HFFc6 (cell line): Measurements from ENCODE around the gene PISD. TPM values are rescaled to one million over a fixed set of nuclear protein-coding genes. Genes with fewer than 3 reads are reported as not detected.
"Not testable (repeated sequence)": the region's sequence is repeated elsewhere in the genome, so short reads cannot be mapped to it uniquely, and the experiment has no call there.

Source experiments
- DNase-seq: peaks from one replicate; pipeline ENCODE4 v3.0.0-alpha.2; 2018
- H3K27ac Mint-ChIP-seq: 2 replicates; pipeline ENCODE4 v1.8.0; 2020; ENCODE audit warnings: mild to moderate bottlenecking, mixed read lengths
- H3K27me3 Mint-ChIP-seq: 2 replicates; pipeline ENCODE4 v1.8.0; 2021; ENCODE audit warnings: mild to moderate bottlenecking, moderate library complexity, mixed read lengths; ENCODE audit not compliant: insufficient read depth
- H3K36me3 Mint-ChIP-seq: 2 replicates; pipeline ENCODE4 v1.8.0; 2021; ENCODE audit warnings: low read depth, mixed read lengths
- H3K4me1 Mint-ChIP-seq: 2 replicates; pipeline ENCODE4 v1.8.0; 2020; ENCODE audit warnings: low read depth, mixed read lengths
- H3K4me3 Mint-ChIP-seq: 2 replicates; pipeline ENCODE4 v1.8.0; 2020; ENCODE audit warnings: mild to moderate bottlenecking, moderate library complexity, mixed read lengths
- H3K9me3 Mint-ChIP-seq: 2 replicates; pipeline ENCODE4 v1.8.0; 2020; ENCODE audit warnings: mild to moderate bottlenecking, mixed read lengths
- CTCF ChIP-seq: fragments of 200-600 bp; sonication (generic); IDR thresholded peaks from 2 replicates; pipeline ENCODE4 v1.5.0; 2021; ENCODE audit warnings: antibody characterized with exemption, mild to moderate bottlenecking
- total RNA-seq, 6 experiments: library from RNA; stranded (reverse); fragmentation: NEBNext Ultra II Directional; extraction: Animal tissue kit (Norgen Biotek cat#: 25700); gene quantifications; 2 replicates in 1 of 6; 3 replicates in 5 of 6; pipeline ENCODE4 v1.2.3, GENCODE V29; 2021

Gene PISD
- total RNA-seq, 6 experiments from 2014 or later: 38.4 to 47.3 (median 43.3) TPM

GRCh38 chr22:31678748-31679147 is 16.7 kb upstream of the PISD start:
- TF ChIP-seq CTCF: no peak
- Mint-ChIP-seq H3K36me3 (peaks cover 29% of the 10 kb centered on the region), H3K27ac (peak overlapping the region; percentile 52; the same call in 1 of the 2 replicates), H3K4me1 (peaks cover 46% of the 10 kb centered on the region), H3K27me3 (peaks cover 2% of the 10 kb centered on the region), H3K4me3 (no peak overlapping the region), H3K9me3 (no peaks in the 10 kb centered on the region; the same call in 1 of the 2 replicates)
- no peak for DNase-seq

GRCh38 chr22:31676700-31677099 is 14.7 kb upstream of the PISD start:
- peak overlapping the region; percentile 45; the same call in 1 of the 2 replicates for H3K4me3 Mint-ChIP-seq
- H3K27ac Mint-ChIP-seq: no peak overlapping the region
- peaks cover 25% of the 10 kb centered on the region for H3K4me1 Mint-ChIP-seq
- peak; percentile 28 for DNase-seq
- no peaks in the 10 kb centered on the region; the same call in 1 of the 2 replicates for H3K9me3 Mint-ChIP-seq
- H3K27me3 Mint-ChIP-seq: peaks cover 10% of the 10 kb centered on the region
- TF ChIP-seq CTCF: no peak
- peaks cover 15% of the 10 kb centered on the region for H3K36me3 Mint-ChIP-seq

GRCh38 chr22:31674219-31674618 is 12.2 kb upstream of the PISD start:
- peaks cover 10% of the 10 kb centered on the region for H3K27me3 Mint-ChIP-seq
- not testable (repeated sequence) for H3K4me1 Mint-ChIP-seq, H3K36me3 Mint-ChIP-seq, DNase-seq, H3K4me3 Mint-ChIP-seq, H3K9me3 Mint-ChIP-seq, H3K27ac Mint-ChIP-seq

GRCh38 chr22:31668849-31669248 is 6.8 kb upstream of the PISD start:
- H3K36me3 Mint-ChIP-seq, DNase-seq, H3K9me3 Mint-ChIP-seq, H3K4me3 Mint-ChIP-seq, H3K27ac Mint-ChIP-seq, H3K27me3 Mint-ChIP-seq, H3K4me1 Mint-ChIP-seq: not testable (repeated sequence)

- H3K9me3 Mint-ChIP-seq: no peaks in the 10 kb centered on the region
- no peak for DNase-seq
- peaks cover 40% of the 10 kb centered on the region for H3K4me1 Mint-ChIP-seq
- TF ChIP-seq CTCF: no peak
- peak overlapping the region; percentile 100 for H3K4me3 Mint-ChIP-seq
- H3K27me3 Mint-ChIP-seq: peaks cover 3% of the 10 kb centered on the region
- H3K36me3 Mint-ChIP-seq: peaks cover 17% of the 10 kb centered on the region
- peak overlapping the region; percentile 89; the same call in 1 of the 2 replicates for H3K27ac Mint-ChIP-seq
These were observed 638 bp upstream of the PISD start for GRCh38 chr22:31662668-31663037.

- Mint-ChIP-seq H3K4me3 (peak overlapping the region; percentile 100), H3K27ac (peak overlapping the region; percentile 89), H3K4me1 (peaks cover 40% of the 10 kb centered on the region), H3K36me3 (peaks cover 22% of the 10 kb centered on the region)
- not testable (repeated sequence) for H3K9me3 Mint-ChIP-seq, H3K27me3 Mint-ChIP-seq
- DNase-seq: peak; percentile 75
These were observed 1.1 kb downstream of the PISD start for GRCh38 chr22:31660860-31661341.

GRCh38 chr22:31659246-31659645 is 2.8 kb downstream of the PISD start:
- H3K36me3 Mint-ChIP-seq: peaks cover 26% of the 10 kb centered on the region
- no peak for DNase-seq

More at GRCh38 chr22:31659246-31659645, 2.8 kb downstream of the PISD start:
- TF ChIP-seq CTCF: no peak
- Mint-ChIP-seq H3K4me1 (peaks cover 41% of the 10 kb centered on the region), H3K9me3 (no peaks in the 10 kb centered on the region), H3K27me3 (peaks cover 3% of the 10 kb centered on the region), H3K4me3 (no peak overlapping the region), H3K27ac (peak overlapping the region; percentile 57)
